ENCODE results near the gene IPO4. TPM values are rescaled to one million over a fixed set of nuclear protein-coding genes. Genes with fewer than 3 reads are reported as not detected.
A peak's percentile ranks its signal among the peaks of the same experiment; 100 is the strongest.

The IPO4 gene
- total and polyA plus RNA-seq, 10 of the 15 experiments (the other 5 are each of a cell fraction or from before 2014, with no cell fraction given): 7.8 to 139 (median 37.6) TPM

- TF ChIP-seq BCLAF1 (IDR thresholded peaks at IDR 0.05) (no peak), ATF2 (IDR thresholded peaks at IDR 0.05; ENCODE audit: low read length) (peak; percentile 65; the same call in 1 of the 2 replicates), MYC (IDR thresholded peaks at IDR 0.05; ENCODE audit: insufficient read depth, insufficient read length, insufficient replicate concordance, low read length, severe bottlenecking) (no peak), RUNX3 (IDR thresholded peaks at IDR 0.05; ENCODE audit: low read length) (peak; percentile 40), ZNF24 (IDR thresholded peaks at IDR 0.05) (no peak), CBFB (IDR thresholded peaks at IDR 0.05; ENCODE audit: low read depth) (peak; percentile 76; the same call in 1 of the 2 replicates), POU2F2 (IDR thresholded peaks at IDR 0.05; ENCODE audit: borderline replicate concordance, low read depth, low read length) (peak; percentile 86), ZBTB4 (CRISPR knock-in tag; IDR thresholded peaks at IDR 0.05) (no peak), ELK1 (IDR thresholded peaks at IDR 0.05; ENCODE audit: low read depth, low read length) (peak; percentile 19; the same call in 1 of the 2 replicates), PKNOX1 (IDR thresholded peaks at IDR 0.05) (peak; percentile 59), SREBF1 (IDR thresholded peaks at IDR 0.05; ENCODE audit: low read length) (no peak), ZBTB33 (IDR thresholded peaks at IDR 0.05) (no peak)
Measured at GRCh38 chr14:24160850-24161804, 27.5 kb downstream of the IPO4 start, which contains the start of gene IRF9 (continued).

All from GM12878 (cell line).